Cardiac muscle cell (in vitro differentiated cells and primary cell): Measurements from ENCODE around the gene RPLP1. TPM values are rescaled to one million over a fixed set of nuclear protein-coding genes. Genes with fewer than 3 reads are reported as not detected.
"Not testable (repeated sequence)": the region's sequence is repeated elsewhere in the genome, so short reads cannot be mapped to it uniquely, and the experiment has no call there.

ENCODE experiments used
- DNase-seq, 2 donors: peaks; one replicate each; pipeline versions ENCODE4 v3.0.0 to v3.0.0-alpha.2; 2010 to 2017; ENCODE audit warnings: low read depth in 1 of 2, low spot score in 1 of 2
- H3K27ac ChIP-seq: fragments of 200-600 bp; sonication (generic); 2 replicates; pipeline ENCODE4 v1.5.1; 2016
- H3K27me3 ChIP-seq: fragments of 200-600 bp; sonication (generic); 2 replicates; pipeline ENCODE4 v1.6.0; 2016; ENCODE audit warnings: control low read depth
- H3K36me3 ChIP-seq: fragments of 200-600 bp; sonication (generic); 2 replicates; pipeline ENCODE4 v1.5.1; 2016; ENCODE audit warnings: control low read depth
- H3K4me1 ChIP-seq: fragments of 200-600 bp; sonication (generic); 2 replicates; pipeline ENCODE4 v1.8.1; 2017; ENCODE audit warnings: low read depth, mild to moderate bottlenecking, mixed run types
- H3K4me3 ChIP-seq: fragments of 200-600 bp; sonication (generic); 2 replicates; pipeline ENCODE4 v1.5.1; 2016; ENCODE audit warnings: mild to moderate bottlenecking
- H3K9me3 ChIP-seq: fragments of 200-600 bp; sonication (generic); 2 replicates; pipeline ENCODE4 v1.5.1; 2017; ENCODE audit warnings: low read depth, mild to moderate bottlenecking, control low read depth
- polyA plus RNA-seq: library from polyadenylated mRNA; unstranded; fragments of >200 nt; fragmentation: Nextera tagmentation; extraction: Ambion mirVana; gene quantifications from 2 replicates; pipeline ENCODE4 v1.2.1, GENCODE V29; 2016
- total RNA-seq: library from RNA; depleted of rRNA; stranded (reverse); fragments of >200 nt; gene quantifications from 2 replicates; pipeline ENCODE4 v1.2.3, GENCODE V29; 2016
- TF ChIP-seq, protein P1 (sequence below): IDR thresholded peaks from 2 replicates; pipeline ENCODE4 v1.5.1; 2012; ENCODE audit warnings: low read depth, mild to moderate bottlenecking, low read length

RPLP1 gene
- total and polyA plus RNA-seq, 2 experiments from 2014 or later, result 303 to 967 TPM

DNA sequence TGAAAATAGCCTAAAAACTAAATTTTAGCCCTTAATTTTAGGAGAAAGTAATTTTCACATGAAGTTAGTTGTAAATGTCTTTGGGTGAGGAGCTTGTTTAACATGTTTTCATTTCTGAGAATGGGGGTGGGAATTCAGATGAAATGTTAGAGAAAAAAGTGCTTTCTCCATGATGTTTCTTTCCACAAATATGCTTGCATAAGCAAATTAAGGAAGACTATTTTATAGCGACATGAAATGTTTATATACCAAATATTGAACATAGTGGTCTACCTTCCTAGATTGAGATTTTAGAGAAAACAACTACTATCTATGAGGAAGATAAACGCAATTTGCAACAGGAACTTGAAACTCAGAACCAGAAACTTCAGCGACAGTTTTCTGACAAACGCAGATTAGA lies 13.0 kb upstream of the RPLP1 start:
- Histone ChIP-seq H3K4me1 (no peaks in the 10 kb centered on the region), H3K27me3 (no peaks in the 10 kb centered on the region), H3K36me3 (peaks cover 10% of the 10 kb centered on the region), H3K9me3 (no peaks in the 10 kb centered on the region), H3K4me3 (no peak overlapping the region), H3K27ac (no peak overlapping the region)
- TF ChIP-seq, protein P1, sequence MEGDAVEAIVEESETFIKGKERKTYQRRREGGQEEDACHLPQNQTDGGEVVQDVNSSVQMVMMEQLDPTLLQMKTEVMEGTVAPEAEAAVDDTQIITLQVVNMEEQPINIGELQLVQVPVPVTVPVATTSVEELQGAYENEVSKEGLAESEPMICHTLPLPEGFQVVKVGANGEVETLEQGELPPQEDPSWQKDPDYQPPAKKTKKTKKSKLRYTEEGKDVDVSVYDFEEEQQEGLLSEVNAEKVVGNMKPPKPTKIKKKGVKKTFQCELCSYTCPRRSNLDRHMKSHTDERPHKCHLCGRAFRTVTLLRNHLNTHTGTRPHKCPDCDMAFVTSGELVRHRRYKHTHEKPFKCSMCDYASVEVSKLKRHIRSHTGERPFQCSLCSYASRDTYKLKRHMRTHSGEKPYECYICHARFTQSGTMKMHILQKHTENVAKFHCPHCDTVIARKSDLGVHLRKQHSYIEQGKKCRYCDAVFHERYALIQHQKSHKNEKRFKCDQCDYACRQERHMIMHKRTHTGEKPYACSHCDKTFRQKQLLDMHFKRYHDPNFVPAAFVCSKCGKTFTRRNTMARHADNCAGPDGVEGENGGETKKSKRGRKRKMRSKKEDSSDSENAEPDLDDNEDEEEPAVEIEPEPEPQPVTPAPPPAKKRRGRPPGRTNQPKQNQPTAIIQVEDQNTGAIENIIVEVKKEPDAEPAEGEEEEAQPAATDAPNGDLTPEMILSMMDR, result no peak
- no peak for DNase-seq

DNA sequence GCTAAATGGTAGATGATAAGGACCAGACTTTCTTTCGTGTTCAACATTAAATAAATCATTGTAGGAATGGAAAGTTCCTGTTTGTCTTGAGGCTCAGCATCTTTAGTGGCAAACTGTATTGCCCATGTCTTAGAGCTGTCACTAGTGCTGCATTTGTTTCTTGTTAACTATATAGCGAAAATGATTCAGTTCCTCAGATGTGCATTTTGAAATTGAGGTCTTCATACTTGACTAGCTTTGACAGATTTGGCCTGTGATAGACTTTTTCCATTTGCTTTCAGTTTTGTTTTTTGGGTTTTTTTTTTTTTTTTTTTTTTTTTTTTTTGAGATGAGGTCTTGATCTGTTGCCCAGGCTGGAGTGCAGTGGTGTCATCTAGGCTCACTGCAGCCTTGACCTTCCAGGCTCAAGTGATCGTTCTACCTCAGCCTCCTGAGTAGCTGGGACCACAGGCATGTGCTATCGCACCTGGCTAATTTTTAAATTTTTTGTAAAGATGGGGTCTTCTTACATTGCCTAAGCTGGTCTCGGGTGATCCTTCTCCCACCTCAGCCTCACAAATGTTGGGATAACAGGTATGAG lies 9.5 kb upstream of the RPLP1 start:
- no peak for DNase-seq
- Histone ChIP-seq H3K36me3 (peaks cover 6% of the 10 kb centered on the region), H3K27me3 (no peaks in the 10 kb centered on the region), H3K27ac (no peak overlapping the region), H3K4me1 (peaks cover 28% of the 10 kb centered on the region), H3K9me3 (no peaks in the 10 kb centered on the region), H3K4me3 (no peak overlapping the region)
- TF ChIP-seq, protein P1, result no peak

DNA sequence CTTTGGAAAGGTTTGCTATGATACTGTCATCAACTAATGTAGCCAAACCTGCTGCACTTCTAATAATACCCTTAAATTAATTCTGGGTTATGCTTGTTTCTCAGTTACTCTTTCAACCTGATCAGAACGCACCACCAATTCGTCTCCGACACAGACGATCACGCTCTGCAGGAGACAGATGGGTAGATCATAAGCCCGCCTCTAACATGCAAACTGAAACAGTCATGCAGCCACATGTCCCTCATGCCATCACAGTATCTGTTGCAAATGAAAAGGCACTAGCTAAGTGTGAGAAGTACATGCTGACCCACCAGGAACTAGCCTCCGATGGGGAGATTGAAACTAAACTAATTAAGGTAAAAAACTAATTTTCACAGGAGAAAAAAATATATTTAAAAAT lies 7.9 kb upstream of the RPLP1 start:
- no peak for DNase-seq
- TF ChIP-seq, protein P1, result no peak
- no peaks in the 10 kb centered on the region for H3K27me3 ChIP-seq
- H3K27ac ChIP-seq, result no peak overlapping the region
- H3K4me3 ChIP-seq, result no peak overlapping the region
- H3K4me1 ChIP-seq, result peaks cover 28% of the 10 kb centered on the region
- H3K9me3 ChIP-seq, result no peaks in the 10 kb centered on the region
- H3K36me3 ChIP-seq, result peaks cover 6% of the 10 kb centered on the region

DNA sequence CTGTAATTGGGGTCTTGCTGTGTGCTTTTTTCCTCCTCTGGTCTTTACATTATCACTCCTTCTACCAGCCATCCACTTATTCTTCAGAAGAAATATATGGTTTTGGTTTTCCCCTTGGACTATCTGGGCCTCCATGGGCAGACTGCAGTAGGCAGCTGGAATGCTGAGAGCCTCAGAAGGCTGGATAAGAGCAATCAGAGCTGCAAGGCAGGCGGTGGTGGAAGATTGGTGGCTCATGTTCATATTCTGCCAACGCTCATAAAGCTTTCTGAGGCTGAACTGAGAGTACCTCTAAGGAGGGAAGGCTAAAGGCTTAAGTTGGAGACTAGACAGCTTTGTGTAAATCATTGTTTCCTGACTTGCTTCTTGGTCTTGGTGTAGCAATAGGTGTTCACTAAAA lies 5.7 kb upstream of the RPLP1 start:
- Histone ChIP-seq H3K4me1 (peaks cover 30% of the 10 kb centered on the region), H3K36me3 (peaks cover 6% of the 10 kb centered on the region), H3K27me3 (no peaks in the 10 kb centered on the region), H3K9me3 (no peaks in the 10 kb centered on the region), H3K27ac (peak overlapping the region; percentile 90), H3K4me3 (no peak overlapping the region)
- TF ChIP-seq, protein P1, result no peak
- peak in 1 of 2 donors; percentile 48 for DNase-seq

DNA sequence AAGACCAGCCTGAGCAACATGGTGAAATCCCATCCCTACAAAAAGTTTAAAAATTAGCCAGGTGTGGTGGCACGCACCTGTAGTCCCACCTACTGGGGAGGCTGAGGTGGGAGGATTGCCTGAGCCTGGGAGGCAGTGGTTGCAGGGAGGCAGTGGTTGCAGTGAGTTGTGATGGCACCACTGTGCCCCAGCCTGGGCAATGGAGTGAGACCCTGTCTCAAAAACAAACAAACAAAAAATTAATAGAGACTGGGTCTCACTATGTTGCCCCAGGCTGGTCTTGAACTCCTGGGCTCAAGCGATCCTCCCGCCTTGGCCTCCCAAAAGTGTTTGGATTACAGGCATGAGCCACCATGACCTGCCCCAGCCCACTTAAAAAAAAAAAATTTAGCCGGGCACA lies 2.4 kb upstream of the RPLP1 start:
- H3K27ac ChIP-seq, H3K4me3 ChIP-seq, H3K36me3 ChIP-seq, H3K9me3 ChIP-seq, DNase-seq, H3K27me3 ChIP-seq: not testable (repeated sequence)
- peaks cover 40% of the 10 kb centered on the region for H3K4me1 ChIP-seq

DNA sequence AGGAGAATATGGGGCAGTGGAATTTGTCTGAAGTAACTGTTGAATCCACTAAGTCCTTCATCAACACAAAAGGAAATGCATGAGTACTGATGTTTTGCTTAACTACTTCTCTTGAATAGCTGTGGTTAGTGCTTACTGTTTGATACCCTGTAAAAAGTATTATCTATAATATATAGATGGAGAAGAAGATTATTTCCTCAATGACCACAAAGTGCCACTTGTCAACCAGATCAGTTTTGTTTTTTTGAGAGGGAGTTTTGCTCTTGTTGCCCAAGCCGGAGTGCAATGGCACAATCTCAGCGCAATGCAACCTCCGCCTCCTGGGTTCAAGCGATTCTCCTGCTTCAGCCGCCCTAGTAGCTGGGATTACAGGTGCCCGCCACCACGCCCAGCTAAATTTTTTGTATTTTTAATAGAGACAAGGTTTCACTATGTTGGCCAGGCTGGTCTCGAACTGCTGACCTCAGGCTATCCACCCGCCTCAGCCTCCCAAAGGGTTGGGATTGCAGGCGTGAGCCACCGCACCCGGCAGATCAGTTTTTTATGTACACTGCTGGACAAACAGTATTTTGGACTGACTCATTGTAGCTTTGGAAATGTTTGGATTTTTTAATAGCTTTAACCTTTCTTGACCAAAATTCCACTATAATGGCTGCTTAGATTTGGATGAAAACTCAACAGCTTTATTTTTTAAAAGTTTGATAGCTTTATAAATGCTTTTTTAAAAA lies 1.5 kb upstream of the RPLP1 start:
- H3K9me3 ChIP-seq, result no peaks in the 10 kb centered on the region
- DNase-seq, result no peak
- peaks cover 31% of the 10 kb centered on the region for H3K4me1 ChIP-seq
- no peaks in the 10 kb centered on the region for H3K27me3 ChIP-seq
- peaks cover 13% of the 10 kb centered on the region for H3K36me3 ChIP-seq
- H3K4me3 ChIP-seq, result no peak overlapping the region
- peak overlapping the region; percentile 95 for H3K27ac ChIP-seq
- TF ChIP-seq, protein P1, result no peak
